ENCODE measurements around the gene NLRP9. TPM values are rescaled to one million over a fixed set of nuclear protein-coding genes. Genes with fewer than 3 reads are reported as not detected.

NLRP9 gene
- total RNA-seq, 4 donors from 2014 or later = not detected

DNA sequence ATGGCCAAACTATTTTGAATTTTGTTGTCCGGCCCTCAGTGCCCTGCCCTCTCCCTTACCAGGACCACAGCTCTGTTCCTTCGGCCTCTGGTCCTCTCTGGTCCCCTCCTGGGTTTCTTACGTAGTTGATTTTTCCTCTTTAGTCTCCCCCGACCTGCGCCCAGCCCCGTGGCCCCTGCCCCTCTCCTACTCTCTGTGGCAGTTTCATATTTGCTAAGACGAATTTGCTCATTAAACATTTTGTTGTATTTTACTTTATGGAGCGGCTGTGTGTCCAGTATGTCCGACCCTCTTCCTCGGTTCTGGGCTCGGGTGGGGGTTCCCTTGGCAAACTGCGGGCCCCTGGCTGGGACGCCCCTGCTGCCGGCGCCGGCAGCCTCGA, 63.8 kb downstream of the NLRP9 start:
- Histone ChIP-seq H3K27me3 (no peaks in the 10 kb centered on the region), H3K4me1 (peaks cover 51% of the 10 kb centered on the region), H3K4me3 (peak overlapping the region; percentile 91), H3K27ac (peak overlapping the region; percentile 91), H3K9me3 (no peaks in the 10 kb centered on the region), H3K36me3 (peaks cover 49% of the 10 kb centered on the region)
- TF ChIP-seq, protein P1, sequence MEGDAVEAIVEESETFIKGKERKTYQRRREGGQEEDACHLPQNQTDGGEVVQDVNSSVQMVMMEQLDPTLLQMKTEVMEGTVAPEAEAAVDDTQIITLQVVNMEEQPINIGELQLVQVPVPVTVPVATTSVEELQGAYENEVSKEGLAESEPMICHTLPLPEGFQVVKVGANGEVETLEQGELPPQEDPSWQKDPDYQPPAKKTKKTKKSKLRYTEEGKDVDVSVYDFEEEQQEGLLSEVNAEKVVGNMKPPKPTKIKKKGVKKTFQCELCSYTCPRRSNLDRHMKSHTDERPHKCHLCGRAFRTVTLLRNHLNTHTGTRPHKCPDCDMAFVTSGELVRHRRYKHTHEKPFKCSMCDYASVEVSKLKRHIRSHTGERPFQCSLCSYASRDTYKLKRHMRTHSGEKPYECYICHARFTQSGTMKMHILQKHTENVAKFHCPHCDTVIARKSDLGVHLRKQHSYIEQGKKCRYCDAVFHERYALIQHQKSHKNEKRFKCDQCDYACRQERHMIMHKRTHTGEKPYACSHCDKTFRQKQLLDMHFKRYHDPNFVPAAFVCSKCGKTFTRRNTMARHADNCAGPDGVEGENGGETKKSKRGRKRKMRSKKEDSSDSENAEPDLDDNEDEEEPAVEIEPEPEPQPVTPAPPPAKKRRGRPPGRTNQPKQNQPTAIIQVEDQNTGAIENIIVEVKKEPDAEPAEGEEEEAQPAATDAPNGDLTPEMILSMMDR (IDR thresholded peaks at IDR 0.05) = no peak
- no peak for TF ChIP-seq POLR2A (IDR thresholded peaks at IDR 0.05)
- no peak for TF ChIP-seq POLR2AphosphoS5 (IDR thresholded peaks at IDR 0.05)
- TF ChIP-seq EP300 (IDR thresholded peaks at IDR 0.05) = no peak
- no peak for DNase-seq (ENCODE audit: low spot score in 2 of 2)
- 28% methylated on average over 15 of the region's 17 CpGs for WGBS

DNA sequence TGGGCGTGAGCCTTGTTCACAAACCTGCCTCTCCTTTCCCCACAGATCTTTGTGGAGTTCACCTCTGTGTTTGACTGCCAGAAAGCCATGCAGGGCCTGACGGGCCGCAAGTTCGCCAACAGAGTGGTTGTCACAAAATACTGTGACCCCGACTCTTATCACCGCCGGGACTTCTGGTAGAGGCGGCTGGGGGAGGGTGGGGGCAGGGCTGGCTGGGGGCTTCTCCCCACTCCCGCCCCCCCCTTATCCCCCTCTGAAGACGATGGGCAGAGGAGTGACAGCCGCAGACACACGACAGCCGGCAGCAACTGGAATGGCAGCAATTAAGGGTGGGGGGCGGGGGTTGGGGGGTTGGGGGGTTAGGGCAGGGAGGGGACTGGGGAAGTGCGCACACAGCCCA, 64.3 kb downstream of the NLRP9 start:
- no peak for DNase-seq (ENCODE audit: low spot score in 2 of 2)
- no peaks in the 10 kb centered on the region for H3K9me3 ChIP-seq
- peak overlapping the region; percentile 91 for H3K4me3 ChIP-seq
- no peaks in the 10 kb centered on the region for H3K27me3 ChIP-seq
- no peak for TF ChIP-seq EP300 (IDR thresholded peaks at IDR 0.05)
- no peak for TF ChIP-seq POLR2A (IDR thresholded peaks at IDR 0.05)
- TF ChIP-seq POLR2AphosphoS5 (IDR thresholded peaks at IDR 0.05) = no peak
- TF ChIP-seq, protein P1 (IDR thresholded peaks at IDR 0.05) = no peak
- WGBS = 72% methylated on average over 15 of the region's 15 CpGs
- H3K4me1 ChIP-seq = peaks cover 46% of the 10 kb centered on the region
- H3K27ac ChIP-seq = no peak overlapping the region
- H3K36me3 ChIP-seq = peaks cover 49% of the 10 kb centered on the region

DNA sequence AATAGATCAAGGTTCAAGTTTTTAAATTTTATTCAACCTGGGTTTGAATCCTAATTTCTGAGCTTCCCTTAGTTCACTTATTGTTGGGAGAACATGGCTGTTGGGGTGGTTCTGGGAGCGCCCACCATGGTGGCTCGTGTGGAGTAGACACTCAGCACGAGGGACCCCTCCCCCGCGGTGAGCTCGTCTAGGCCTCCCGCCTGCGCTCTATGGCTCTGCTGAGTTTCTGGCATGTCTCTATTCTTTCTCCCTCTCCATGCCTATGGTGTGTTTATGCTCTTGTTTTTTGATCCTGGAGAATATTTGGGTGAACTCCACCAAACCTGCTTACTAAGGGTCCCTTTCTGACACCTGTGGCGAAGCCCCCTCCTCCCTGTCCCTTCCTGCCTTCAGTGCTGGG, 64.7 kb downstream of the NLRP9 start:
- TF ChIP-seq, protein P1 (IDR thresholded peaks at IDR 0.05) = no peak
- TF ChIP-seq EP300 (IDR thresholded peaks at IDR 0.05) = no peak
- TF ChIP-seq POLR2AphosphoS5 (IDR thresholded peaks at IDR 0.05) = no peak
- no peak for TF ChIP-seq POLR2A (IDR thresholded peaks at IDR 0.05)
- no peak for DNase-seq (ENCODE audit: low spot score in 2 of 2)
- no peaks in the 10 kb centered on the region for H3K27me3 ChIP-seq
- peaks cover 42% of the 10 kb centered on the region for H3K4me1 ChIP-seq
- 67% methylated on average over 9 of the region's 9 CpGs for WGBS
- H3K27ac ChIP-seq = no peak overlapping the region
- H3K4me3 ChIP-seq = no peak overlapping the region
- H3K9me3 ChIP-seq = no peaks in the 10 kb centered on the region
- peaks cover 49% of the 10 kb centered on the region for H3K36me3 ChIP-seq

DNA sequence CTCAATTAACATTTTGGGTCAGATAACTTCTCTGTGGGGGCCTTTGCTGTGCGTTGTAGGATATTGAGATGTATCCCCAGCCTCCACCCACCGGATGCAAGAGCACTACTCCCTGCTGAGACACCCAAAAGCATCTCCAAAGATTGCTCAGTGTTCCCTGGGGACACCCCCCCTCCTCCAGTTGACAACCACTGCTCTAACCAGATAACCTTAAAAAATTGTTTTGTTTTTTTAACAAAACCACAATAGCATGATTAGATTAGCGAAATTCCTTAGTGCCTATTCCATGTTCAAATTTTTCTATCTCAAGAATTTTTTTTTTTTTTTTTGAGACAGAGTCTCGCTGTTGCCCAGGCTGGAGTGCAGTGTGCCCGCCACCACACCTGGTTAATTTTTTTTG, 65.8 kb downstream of the NLRP9 start:
- no peak overlapping the region for H3K27ac ChIP-seq
- H3K36me3 ChIP-seq = peaks cover 53% of the 10 kb centered on the region

DNA sequence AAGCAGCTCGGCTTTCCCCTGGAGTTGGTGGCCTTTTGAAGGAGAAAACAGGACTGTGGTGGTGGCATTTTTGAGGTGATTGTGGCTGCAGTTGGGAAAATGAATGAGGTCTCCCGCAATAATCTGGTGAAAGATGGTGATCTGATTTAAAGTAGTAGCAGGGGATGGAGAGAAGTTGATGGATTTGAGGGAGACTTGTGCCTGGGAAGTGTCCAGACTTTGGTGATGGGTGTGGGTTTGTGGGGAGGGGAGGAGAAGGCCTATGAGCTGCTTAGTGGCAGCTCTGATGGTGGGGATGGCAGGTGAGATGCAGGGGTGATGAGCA, 67.2 kb downstream of the NLRP9 start:
- H3K9me3 ChIP-seq = no peaks in the 10 kb centered on the region
- TF ChIP-seq, protein P1 (IDR thresholded peaks at IDR 0.05) = no peak
- TF ChIP-seq POLR2AphosphoS5 (IDR thresholded peaks at IDR 0.05) (no peak), EP300 (IDR thresholded peaks at IDR 0.05) (no peak), POLR2A (IDR thresholded peaks at IDR 0.05) (no peak)
- H3K27me3 ChIP-seq = no peaks in the 10 kb centered on the region
- no peak overlapping the region for H3K27ac ChIP-seq
- H3K36me3 ChIP-seq = peaks cover 67% of the 10 kb centered on the region
- no peak for DNase-seq (ENCODE audit: low spot score in 2 of 2)
- H3K4me1 ChIP-seq = peaks cover 31% of the 10 kb centered on the region
- WGBS = 65% methylated on average over 2 of the region's 2 CpGs
- H3K4me3 ChIP-seq = no peak overlapping the region

More for the DNA sequence above, 65.8 kb downstream of the NLRP9 start:
- Histone ChIP-seq H3K4me3 (no peak overlapping the region), H3K4me1 (peaks cover 40% of the 10 kb centered on the region), H3K27me3 (no peaks in the 10 kb centered on the region), H3K9me3 (no peaks in the 10 kb centered on the region)
- TF ChIP-seq EP300 (IDR thresholded peaks at IDR 0.05) (no peak), POLR2AphosphoS5 (IDR thresholded peaks at IDR 0.05) (no peak), POLR2A (IDR thresholded peaks at IDR 0.05) (no peak)
- TF ChIP-seq, protein P1 (IDR thresholded peaks at IDR 0.05) = no peak
- 84% methylated on average over 5 of the region's 5 CpGs for WGBS
- DNase-seq (ENCODE audit: low spot score in 2 of 2) = no peak

Data from suprapubic skin (tissue), 4 donors.